Heart left ventricle (tissue), 16 donors: ENCODE results near the gene TCF23. TPM values are rescaled to one million over a fixed set of nuclear protein-coding genes. Genes with fewer than 3 reads are reported as not detected.

Source experiments
- ATAC-seq, 4 donors: fragments of 200-7000 bp; cut with Tn5 transposase; one replicate each; pipeline ENCODE4 v1.9.1; 2020 to 2022; ENCODE audit warnings: moderate library complexity in 4 of 4, mild to moderate bottlenecking in 3 of 4, moderate number of reproducible peaks in 1 of 4
- DNase-seq, 5 donors: peaks; one replicate each; pipeline ENCODE4 v3.0.0-alpha.2; 2020
- H3K27ac ChIP-seq, 12 donors: fragments of 200-600 bp; sonication (generic) in 4 of 12; one replicate each; pipeline versions ENCODE4 v1.5.0 to v1.8.0; 2016 to 2022; ENCODE audit warnings: mild to moderate bottlenecking in 2 of 12
- H3K27me3 ChIP-seq, 9 donors: fragments of 200-600 bp; sonication (generic) in 2 of 9; one replicate each; pipeline versions ENCODE4 v1.5.1 to v1.8.0; 2016 to 2022; ENCODE audit warnings: mild to moderate bottlenecking in 3 of 9
- H3K36me3 ChIP-seq, 9 donors: fragments of 200-600 bp; sonication (generic) in 2 of 9; one replicate each; pipeline versions ENCODE4 v1.5.0 to v1.8.0; 2018 to 2022; ENCODE audit warnings: mild to moderate bottlenecking in 2 of 9
- H3K4me1 ChIP-seq, 12 donors: fragments of 200-600 bp; sonication (generic) in 4 of 12; one replicate each; pipeline versions ENCODE4 v1.5.0 to v1.8.0; 2016 to 2022; ENCODE audit warnings: mild to moderate bottlenecking in 3 of 12
- H3K4me3 ChIP-seq, 12 donors: fragments of 200-600 bp; sonication (generic) in 4 of 12; one replicate each; pipeline versions ENCODE4 v1.5.0 to v1.8.0; 2017 to 2022; ENCODE audit warnings: mild to moderate bottlenecking in 9 of 12, moderate library complexity in 4 of 12
- H3K9me3 ChIP-seq, 12 donors: fragments of 200-600 bp; sonication (generic) in 4 of 12; one replicate each; pipeline versions ENCODE4 v1.5.0 to v1.8.0; 2016 to 2022; ENCODE audit warnings: mild to moderate bottlenecking in 1 of 12
- POLR2A ChIP-seq, 2 donors: fragments of 450-650 bp; IDR thresholded peaks; one replicate each; pipeline ENCODE4 v1.6.1; 2017; ENCODE audit warnings: antibody characterized with exemption in 2 of 2, mild to moderate bottlenecking in 2 of 2, moderate library complexity in 2 of 2
- WGBS, 4 donors: extraction: QIAGEN DNeasy Blood & Tissue Kit in 2 of 4; methylation state at CpG; one replicate each; pipeline versions ENCODE4 v1.1.5 to v1.1.7; 2013 to 2018; 5-methylcytosine and 5-hydroxymethylcytosine counted together
- intact Hi-C, 10 donors: fragments of 100-400 bp; cut with DNase I; formaldehyde crosslinking; loops; one replicate each; pipeline versions ENCODE4 v1.11.1 to v1.14.2; 2022
- polyA plus RNA-seq, 2 donors: library from polyadenylated mRNA; stranded (reverse); fragments of 200-250 nt; gene quantifications; one replicate each; pipeline ENCODE4 v1.2.3, GENCODE V29; 2013
- total RNA-seq, 9 donors: library from RNA; depleted of rRNA in 2 of 9; stranded (reverse); fragments of >200 nt in 2 of 9; fragmentation: NEBNext Ultra II Directional in 3 of 9; extraction: Animal tissue kit (Norgen Biotek cat#: 25700) in 3 of 9; gene quantifications; one replicate each; pipeline versions ENCODE4 v1.1.0 to v1.2.4, GENCODE V29; 2016 to 2023
- TF ChIP-seq, protein P1 (sequence below), 12 donors: fragments of 200-600 bp; sonication (generic) in 4 of 12; IDR thresholded peaks; one replicate each; pipeline versions ENCODE4 v1.5.0 to v1.8.0; 2018 to 2022; ENCODE audit warnings: antibody characterized with exemption in 12 of 12, mild to moderate bottlenecking in 5 of 12
- donor health status: ischemic (EF 13 %, LVEDD 7.1; RV severe dilation, severe dysfunction).
- donor health status: healthy with polysubstance abuse.
- donor health status: DM: no; HTN: yes; CAD: no.
- donor health status: DM: no; HTN: no; CAD: no.
- donor health status: ischemic (EF 25% LVEDD 6.9; RV normal size, moderate dysfunction).
- donor health status: ischemic (EF 25% LVEDD 5.7; RV mildly dilated, moderate dysfunction).
- donor health status: healthy.
- donor health status: DM: yes; HTN: yes; CAD: no.
- donor health status: ischemic (EF 35%, LVEDD 5.7; RV mildly dilated, moderate dysfunction).
- donor health status: nonischemic (EF 11% LVEDD 7.7; RV severe dilation, severe dysfunction).
- donor health status: DM: yes; HTN: yes; CAD: no.
- donor health status: PGD.
- donor health status: ischemic (EF 29% LVEDD 5.4; RV normal size, mild dysfunction).
- donor health status: nonischemic (EF 23%, LVEDD 6.1; RV moderate dilation, normal function).

TCF23 gene
- total and polyA plus RNA-seq, 11 donors, result 0.04 to 0.85 (median 0.07) TPM; not detected in 6

- no peaks in the 10 kb centered on the region for H3K27me3 ChIP-seq
- no peak overlapping the region for H3K4me3 ChIP-seq
- TF ChIP-seq POLR2A (IDR thresholded peaks at IDR 0.05), result no peak
- TF ChIP-seq, protein P1, sequence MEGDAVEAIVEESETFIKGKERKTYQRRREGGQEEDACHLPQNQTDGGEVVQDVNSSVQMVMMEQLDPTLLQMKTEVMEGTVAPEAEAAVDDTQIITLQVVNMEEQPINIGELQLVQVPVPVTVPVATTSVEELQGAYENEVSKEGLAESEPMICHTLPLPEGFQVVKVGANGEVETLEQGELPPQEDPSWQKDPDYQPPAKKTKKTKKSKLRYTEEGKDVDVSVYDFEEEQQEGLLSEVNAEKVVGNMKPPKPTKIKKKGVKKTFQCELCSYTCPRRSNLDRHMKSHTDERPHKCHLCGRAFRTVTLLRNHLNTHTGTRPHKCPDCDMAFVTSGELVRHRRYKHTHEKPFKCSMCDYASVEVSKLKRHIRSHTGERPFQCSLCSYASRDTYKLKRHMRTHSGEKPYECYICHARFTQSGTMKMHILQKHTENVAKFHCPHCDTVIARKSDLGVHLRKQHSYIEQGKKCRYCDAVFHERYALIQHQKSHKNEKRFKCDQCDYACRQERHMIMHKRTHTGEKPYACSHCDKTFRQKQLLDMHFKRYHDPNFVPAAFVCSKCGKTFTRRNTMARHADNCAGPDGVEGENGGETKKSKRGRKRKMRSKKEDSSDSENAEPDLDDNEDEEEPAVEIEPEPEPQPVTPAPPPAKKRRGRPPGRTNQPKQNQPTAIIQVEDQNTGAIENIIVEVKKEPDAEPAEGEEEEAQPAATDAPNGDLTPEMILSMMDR (IDR thresholded peaks at IDR 0.05), result no peak
- DNase-seq (no peak), ATAC-seq (no peak)
- intact Hi-C loops, result loop anchor here in 2 of 10 donors (5.0 kb wide), 1 partner anchor 82 kb away; the partner anchor contains the start of genes ATRAID (in 2 of the 2) and SLC5A6 (in 2 of the 2)
- 89 to 94% (median 91%) methylated on average over 10 of the region's 10 CpGs for WGBS, 4 donors
- no peaks in the 10 kb centered on the region for H3K9me3 ChIP-seq
- peaks cover 0 to 40% (median 34%) of the 10 kb centered on the region in 9 donors for H3K36me3 ChIP-seq
- no peak overlapping the region for H3K27ac ChIP-seq
- peaks cover 7 to 19% (median 12%) of the 10 kb centered on the region in 12 donors for H3K4me1 ChIP-seq
Measured at GRCh38 chr2:27130396-27130795, 18.4 kb upstream of the TCF23 start.

DNA sequence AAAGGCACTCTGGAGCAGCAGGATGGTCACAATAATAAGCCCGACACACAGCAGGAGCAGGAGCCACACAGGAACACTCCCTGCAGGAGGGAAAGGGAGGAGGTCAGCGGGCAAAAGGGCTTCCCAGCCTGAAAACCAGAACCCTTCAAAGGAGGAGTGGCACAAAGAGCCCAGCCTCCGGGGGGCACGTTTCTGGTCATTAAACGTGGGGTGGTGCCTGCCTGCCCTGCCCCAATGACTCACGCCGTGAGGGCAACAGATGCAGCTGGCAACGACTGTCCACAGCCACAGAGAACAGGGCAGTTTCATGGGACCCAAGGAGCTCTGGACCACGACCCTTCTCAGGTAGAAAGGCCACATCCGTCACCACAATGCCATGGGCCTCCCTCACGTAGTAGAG, 17.4 kb upstream of the TCF23 start:
- Histone ChIP-seq H3K9me3 (no peaks in the 10 kb centered on the region), H3K36me3 (peaks cover 0 to 40% (median 34%) of the 10 kb centered on the region in 9 donors), H3K27me3 (no peaks in the 10 kb centered on the region), H3K27ac (no peak overlapping the region), H3K4me3 (no peak overlapping the region), H3K4me1 (peaks cover 7 to 19% (median 11%) of the 10 kb centered on the region in 12 donors)
- intact Hi-C loops, result loop anchor here in 2 of 10 donors (5.0 kb wide), 1 partner anchor 81 kb away; the partner anchor contains the start of genes ATRAID (in 2 of the 2) and SLC5A6 (in 2 of the 2)
- 85 to 94% (median 89%) methylated on average over 11 of the region's 11 CpGs for WGBS, 4 donors
- ATAC-seq (no peak), DNase-seq (no peak)
- TF ChIP-seq, protein P1 (IDR thresholded peaks at IDR 0.05), result no peak
- no peak for TF ChIP-seq POLR2A (IDR thresholded peaks at IDR 0.05)

GRCh38 chr2:27133195-27133875, 15.5 kb upstream of the TCF23 start:
- 38 to 42% (median 39%) methylated on average over 14 of the region's 14 CpGs for WGBS, 4 donors

More at GRCh38 chr2:27133195-27133875, 15.5 kb upstream of the TCF23 start:
- TF ChIP-seq POLR2A (IDR thresholded peaks at IDR 0.05), result no peak
- TF ChIP-seq, protein P1 (IDR thresholded peaks at IDR 0.05), result no peak
- peak in 1 of 5 donors; percentile 43 for DNase-seq
- H3K27ac ChIP-seq, result peak overlapping the region in 11 of 12 donors; percentile 76 to 94 (median 90)
- no peaks in the 10 kb centered on the region for H3K27me3 ChIP-seq
- peaks cover 7 to 19% (median 11%) of the 10 kb centered on the region in 12 donors for H3K4me1 ChIP-seq
- intact Hi-C loops, result loop anchor here in 2 of 10 donors (5.0 kb wide), 1 partner anchor 79 kb away; the partner anchor contains the start of genes ATRAID (in 2 of the 2) and SLC5A6 (in 2 of the 2)
- peaks cover 0 to 40% (median 34%) of the 10 kb centered on the region in 9 donors for H3K36me3 ChIP-seq
- no peaks in the 10 kb centered on the region for H3K9me3 ChIP-seq
- H3K4me3 ChIP-seq, result peak overlapping the region; percentile 71 to 98 (median 88)
- ATAC-seq, result no peak
